Myocyte (in vitro differentiated cells): ENCODE results near the gene LRRC8A. TPM values are rescaled to one million over a fixed set of nuclear protein-coding genes. Genes with fewer than 3 reads are reported as not detected.

Experiments used
- DNase-seq: peaks from one replicate; pipeline ENCODE4 v3.0.0-alpha.2; 2012; ENCODE audit warnings: low read depth
- total RNA-seq: library from RNA; depleted of rRNA; stranded (reverse); fragments of >200 nt; gene quantifications from 2 replicates; pipeline ENCODE4 v1.2.3, GENCODE V29; 2014

Gene LRRC8A
- total RNA-seq, 1 donor from 2014 or later = 35.3 TPM

GRCh38 chr9:128901379-128901778 lies 19.4 kb downstream of the LRRC8A start:
- no peak for DNase-seq

GRCh38 chr9:128901822-128902221 lies 19.9 kb downstream of the LRRC8A start:
- no peak for DNase-seq

GRCh38 chr9:128902351-128903078 lies 20.6 kb downstream of the LRRC8A start:
- peak; percentile 60 for DNase-seq

GRCh38 chr9:128903079-128903461 lies 21.1 kb downstream of the LRRC8A start:
- DNase-seq = no peak

- peak; percentile 65 for DNase-seq
Measured at GRCh38 chr9:128903871-128904620, 22.1 kb downstream of the LRRC8A start.

GRCh38 chr9:128905964-128906363 lies 24.0 kb downstream of the LRRC8A start:
- no peak for DNase-seq

GRCh38 chr9:128906741-128907140 lies 24.8 kb downstream of the LRRC8A start:
- DNase-seq = no peak

- DNase-seq = no peak
Measured at GRCh38 chr9:128908372-128908771, 26.4 kb downstream of the LRRC8A start.

- DNase-seq = no peak
Measured at GRCh38 chr9:128909859-128910258, 27.9 kb downstream of the LRRC8A start.

GRCh38 chr9:128910906-128911305 lies 29.0 kb downstream of the LRRC8A start:
- DNase-seq = no peak

GRCh38 chr9:128911529-128912035 lies 29.6 kb downstream of the LRRC8A start:
- DNase-seq = peak; percentile 80

GRCh38 chr9:128912270-128912853 lies 30.4 kb downstream of the LRRC8A start:
- peak; percentile 67 for DNase-seq

GRCh38 chr9:128913048-128913900 lies 31.3 kb downstream of the LRRC8A start:
- no peak for DNase-seq

- no peak for DNase-seq
Measured at GRCh38 chr9:128913995-128914772, 32.3 kb downstream of the LRRC8A start.

GRCh38 chr9:128916204-128916603 lies 34.3 kb downstream of the LRRC8A start:
- no peak for DNase-seq

GRCh38 chr9:128916745-128917144 lies 34.8 kb downstream of the LRRC8A start:
- DNase-seq = no peak

GRCh38 chr9:128917151-128917849 lies 35.4 kb downstream of the LRRC8A start:
- peak; percentile 73 for DNase-seq

GRCh38 chr9:128918921-128919320 lies 37.0 kb downstream of the LRRC8A start:
- DNase-seq = no peak

- no peak for DNase-seq
Measured at GRCh38 chr9:128919402-128920089, 37.6 kb downstream of the LRRC8A start.
